Type B pancreatic cell (in vitro differentiated cells): ENCODE data around the gene FXYD7. TPM values are rescaled to one million over a fixed set of nuclear protein-coding genes. Genes with fewer than 3 reads are reported as not detected.

ENCODE experiments used
- DNase-seq: peaks from one replicate; pipeline ENCODE4 v3.0.0; 2021; ENCODE audit warnings: mixed read lengths; ENCODE audit not compliant: unreplicated experiment; ENCODE audit errors: extremely low spot score
- H3K27ac Mint-ChIP-seq: 2 replicates; pipeline ENCODE4 v1.8.0; 2021; ENCODE audit warnings: mild to moderate bottlenecking, mixed read lengths
- H3K27me3 Mint-ChIP-seq: 2 replicates; pipeline ENCODE4 v1.8.0; 2021; ENCODE audit warnings: mixed read lengths
- H3K36me3 Mint-ChIP-seq: 2 replicates; pipeline ENCODE4 v1.8.0; 2021; ENCODE audit warnings: mixed read lengths
- H3K4me1 Mint-ChIP-seq: one replicate; pipeline ENCODE4 v1.8.0; 2021; ENCODE audit warnings: mixed read lengths; ENCODE audit not compliant: unreplicated experiment
- H3K4me3 Mint-ChIP-seq: 2 replicates; pipeline ENCODE4 v1.8.0; 2021; ENCODE audit warnings: mild to moderate bottlenecking, mixed read lengths
- H3K9me3 Mint-ChIP-seq: 2 replicates; pipeline ENCODE4 v1.8.0; 2021; ENCODE audit warnings: mixed read lengths
- total RNA-seq: library from RNA; stranded (reverse); gene quantifications from 2 replicates; pipeline ENCODE4 v1.2.1, GENCODE V29; 2021; ENCODE audit warnings: low replicate concordance
- TF ChIP-seq, protein P1 (sequence below): fragments of 200-600 bp; sonication (generic); conservative IDR thresholded peaks from 2 replicates; pipeline ENCODE4 v1.5.0; 2021; ENCODE audit warnings: antibody characterized with exemption, mild to moderate bottlenecking

Gene FXYD7
- total RNA-seq, 1 donor from 2014 or later: 1.5 TPM

DNA sequence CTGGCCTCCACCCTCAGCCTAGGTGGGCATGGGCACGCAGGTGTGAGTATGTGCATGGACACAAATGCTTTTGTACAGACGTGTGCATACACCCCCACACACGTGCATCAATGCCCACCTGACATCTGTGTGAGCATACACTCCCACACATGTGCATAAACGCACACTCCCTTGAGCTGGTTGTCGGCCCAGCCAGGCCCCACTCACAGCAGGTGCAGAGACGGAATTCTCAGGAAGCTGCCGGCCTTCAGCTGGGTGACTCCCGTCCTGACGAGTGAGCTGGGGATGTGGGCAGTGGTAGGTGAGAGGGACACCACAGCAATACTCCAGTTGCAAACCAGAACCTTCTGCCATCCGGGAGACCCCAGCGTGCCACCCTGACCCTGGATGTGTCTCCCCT lies 9.2 kb upstream of the FXYD7 start:
- Mint-ChIP-seq H3K27me3 (peaks cover 5% of the 10 kb centered on the region), H3K27ac (no peak overlapping the region), H3K9me3 (peaks cover 11% of the 10 kb centered on the region), H3K4me1 (peaks cover 28% of the 10 kb centered on the region), H3K36me3 (no peaks in the 10 kb centered on the region), H3K4me3 (no peak overlapping the region)
- TF ChIP-seq, protein P1, sequence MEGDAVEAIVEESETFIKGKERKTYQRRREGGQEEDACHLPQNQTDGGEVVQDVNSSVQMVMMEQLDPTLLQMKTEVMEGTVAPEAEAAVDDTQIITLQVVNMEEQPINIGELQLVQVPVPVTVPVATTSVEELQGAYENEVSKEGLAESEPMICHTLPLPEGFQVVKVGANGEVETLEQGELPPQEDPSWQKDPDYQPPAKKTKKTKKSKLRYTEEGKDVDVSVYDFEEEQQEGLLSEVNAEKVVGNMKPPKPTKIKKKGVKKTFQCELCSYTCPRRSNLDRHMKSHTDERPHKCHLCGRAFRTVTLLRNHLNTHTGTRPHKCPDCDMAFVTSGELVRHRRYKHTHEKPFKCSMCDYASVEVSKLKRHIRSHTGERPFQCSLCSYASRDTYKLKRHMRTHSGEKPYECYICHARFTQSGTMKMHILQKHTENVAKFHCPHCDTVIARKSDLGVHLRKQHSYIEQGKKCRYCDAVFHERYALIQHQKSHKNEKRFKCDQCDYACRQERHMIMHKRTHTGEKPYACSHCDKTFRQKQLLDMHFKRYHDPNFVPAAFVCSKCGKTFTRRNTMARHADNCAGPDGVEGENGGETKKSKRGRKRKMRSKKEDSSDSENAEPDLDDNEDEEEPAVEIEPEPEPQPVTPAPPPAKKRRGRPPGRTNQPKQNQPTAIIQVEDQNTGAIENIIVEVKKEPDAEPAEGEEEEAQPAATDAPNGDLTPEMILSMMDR: no peak
- DNase-seq: no peak

DNA sequence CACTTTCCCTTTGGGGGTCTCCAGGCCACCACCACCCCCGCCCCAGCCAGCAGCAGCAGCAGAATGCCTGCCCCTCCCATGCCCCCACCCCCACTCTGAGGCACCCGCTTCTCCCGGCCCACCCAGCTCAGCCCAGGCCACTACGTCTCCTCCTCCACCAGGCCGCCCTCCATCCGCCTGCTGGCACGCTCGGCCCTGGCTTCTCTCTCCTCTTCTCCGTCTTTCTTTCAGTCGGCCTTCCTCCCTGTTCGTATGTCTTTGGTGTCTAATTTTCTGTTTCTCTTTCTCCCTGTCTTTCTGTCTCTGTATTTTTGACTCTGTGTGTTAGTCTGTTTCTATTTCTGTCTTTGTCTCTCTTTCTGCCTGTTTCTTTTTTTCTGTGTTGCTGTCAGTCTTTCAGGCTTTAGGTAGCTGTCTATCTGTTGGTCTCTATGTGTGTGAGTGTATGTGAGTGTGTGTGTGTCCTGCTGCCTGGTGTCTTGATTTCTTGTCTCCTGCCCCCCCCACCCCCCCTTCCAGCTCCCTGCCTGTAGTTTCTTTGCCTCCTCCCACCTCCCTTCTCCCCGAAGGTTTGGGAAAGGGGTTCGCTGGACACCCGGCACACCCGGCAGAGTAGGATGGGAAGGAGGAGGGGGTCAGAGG lies 8.3 kb upstream of the FXYD7 start, which contains the start of gene LGI4:
Gene LGI4, minus strand, starts transcription at position 459 of the 642 bp plus-strand sequence. Its CDS starts 379 bp downstream, at position 80.
- Mint-ChIP-seq H3K4me3 (peak within 1 kb of the TSS; percentile 45), H3K4me1 (peaks cover 26% of the 10 kb centered on the region), H3K27ac (no peak within 1 kb of the TSS), H3K27me3 (peaks cover 7% of the 10 kb centered on the region), H3K9me3 (peaks cover 11% of the 10 kb centered on the region), H3K36me3 (no peaks in the 10 kb centered on the region)
- no peak for DNase-seq
- TF ChIP-seq, protein P1: no peak

DNA sequence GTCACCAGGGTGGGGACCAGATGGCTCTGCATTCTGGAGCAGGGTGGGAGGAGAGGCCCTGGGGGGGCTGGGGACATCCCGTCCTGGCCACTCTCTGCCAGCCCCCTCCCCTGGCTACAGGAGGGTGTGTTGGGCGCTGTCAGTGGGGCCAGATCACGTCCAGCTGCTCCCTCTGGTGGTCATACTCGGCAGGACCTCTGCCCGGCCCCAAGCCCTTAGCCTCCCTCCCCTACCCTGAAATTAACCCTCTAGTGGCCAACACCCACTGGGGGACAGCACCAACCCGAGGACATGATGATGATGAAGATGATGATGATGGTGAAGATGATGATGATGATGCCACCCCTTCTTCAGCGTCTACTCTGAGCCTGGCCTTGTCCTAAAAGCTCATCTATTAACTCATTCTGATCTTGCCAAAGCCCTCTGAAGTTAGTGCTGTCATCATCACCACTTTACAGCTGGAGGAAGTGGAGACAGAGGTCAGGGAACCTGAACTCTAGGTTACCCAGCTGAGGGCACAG lies 7.6 kb upstream of the FXYD7 start:
- Mint-ChIP-seq H3K27me3 (peaks cover 8% of the 10 kb centered on the region), H3K27ac (no peak overlapping the region), H3K4me3 (peak overlapping the region; percentile 45), H3K9me3 (peaks cover 11% of the 10 kb centered on the region), H3K36me3 (no peaks in the 10 kb centered on the region), H3K4me1 (peaks cover 22% of the 10 kb centered on the region)
- TF ChIP-seq, protein P1: peak; percentile 98
- peak; percentile 84 for DNase-seq

DNA sequence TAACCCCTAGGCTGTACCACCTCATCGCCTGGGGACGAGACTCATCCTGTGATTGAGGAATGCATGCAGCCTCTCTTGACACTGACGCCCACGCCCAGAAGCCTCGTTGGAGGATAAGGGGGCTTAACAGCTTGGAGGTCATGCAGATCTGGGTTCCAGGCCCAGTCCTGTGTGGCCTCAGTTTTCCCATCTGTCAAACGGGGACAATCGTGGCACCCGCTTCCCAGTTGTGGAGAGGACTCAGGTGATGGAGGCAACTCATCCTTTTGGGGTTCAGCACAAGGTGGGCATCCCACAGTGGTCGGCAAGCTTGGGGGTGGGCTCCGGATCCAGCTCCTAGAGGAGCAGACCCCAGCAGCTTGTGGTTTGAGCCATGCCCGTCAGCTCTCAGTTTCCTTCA lies 6.8 kb upstream of the FXYD7 start:
- H3K4me1 Mint-ChIP-seq: peaks cover 29% of the 10 kb centered on the region
- no peak overlapping the region for H3K4me3 Mint-ChIP-seq
- TF ChIP-seq, protein P1: no peak
- no peak overlapping the region for H3K27ac Mint-ChIP-seq
- peaks cover 15% of the 10 kb centered on the region for H3K27me3 Mint-ChIP-seq
- peaks cover 11% of the 10 kb centered on the region for H3K9me3 Mint-ChIP-seq
- no peaks in the 10 kb centered on the region for H3K36me3 Mint-ChIP-seq
- DNase-seq: no peak

DNA sequence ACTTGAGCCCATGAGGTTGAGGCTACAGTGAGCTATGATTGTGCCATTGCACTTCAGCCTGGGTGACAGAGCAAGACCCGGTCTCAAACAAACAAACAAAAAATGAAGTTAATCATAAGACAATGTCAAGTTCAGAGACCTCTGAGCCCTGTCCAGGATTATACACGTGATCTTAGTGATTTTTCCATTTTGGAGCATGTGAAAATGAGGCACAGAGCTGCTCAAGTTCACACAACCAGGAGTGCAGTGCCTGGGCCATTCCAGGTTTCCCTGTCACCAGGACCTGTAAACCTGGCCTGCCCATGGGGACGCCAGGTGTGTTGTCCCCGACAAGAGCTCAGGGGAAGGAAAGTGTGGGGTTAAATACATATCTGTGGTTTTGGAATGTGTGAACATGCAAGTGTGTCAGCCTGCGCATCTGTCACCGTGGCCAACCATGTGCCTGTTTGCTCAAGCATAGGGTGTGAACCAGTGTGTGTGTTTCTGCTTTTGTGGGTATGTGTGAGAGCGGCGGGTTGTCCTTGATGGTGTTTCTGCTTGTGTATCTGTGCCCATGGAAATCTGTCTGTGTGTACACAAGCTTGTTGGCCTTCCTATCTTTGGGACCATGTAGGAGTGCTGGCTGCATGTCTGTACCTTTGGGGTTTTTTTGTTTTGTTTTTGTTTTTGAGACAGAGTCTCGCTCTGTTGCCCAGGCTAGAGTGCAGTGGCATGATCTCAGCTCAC lies 5.9 kb upstream of the FXYD7 start:
- DNase-seq: no peak
- Mint-ChIP-seq H3K9me3 (peaks cover 11% of the 10 kb centered on the region), H3K27me3 (peaks cover 24% of the 10 kb centered on the region), H3K4me3 (no peak overlapping the region), H3K4me1 (peaks cover 37% of the 10 kb centered on the region), H3K36me3 (no peaks in the 10 kb centered on the region), H3K27ac (peak overlapping the region; percentile 56)
- TF ChIP-seq, protein P1: no peak
